ENCODE data around the gene PCDHGB3. TPM values are rescaled to one million over a fixed set of nuclear protein-coding genes. Genes with fewer than 3 reads are reported as not detected.
"Not testable (repeated sequence)": the region's sequence is repeated elsewhere in the genome, so short reads cannot be mapped to it uniquely, and the experiment has no call there.

PCDHGB3 gene
- total and polyA plus RNA-seq, 8 donors: 0.06 to 8.8 (median 3.1) TPM; not detected in 1

GRCh38 chr5:141342773-141343172, 27.3 kb upstream of the PCDHGB3 start:
- H3K27me3 ChIP-seq: peaks cover 0 to 65% (median 18%) of the 10 kb centered on the region in 3 donors
- H3K4me3 ChIP-seq: no peak overlapping the region
- no peak for DNase-seq
- WGBS, 5 donors: 5 to 26% (median 17%) methylated on average over 1 of the region's 1 CpG
- peaks cover 46 to 100% (median 98%) of the 10 kb centered on the region in 4 donors for H3K9me3 ChIP-seq
- peaks cover 0 to 8% (median 0%) of the 10 kb centered on the region in 4 donors for H3K36me3 ChIP-seq
- intact Hi-C loops (cut with DNase I; ENCODE audit: low total_unique reads): no loop called here
- H3K27ac ChIP-seq: no peak overlapping the region
- no peak for TF ChIP-seq POLR2AphosphoS5 (IDR thresholded peaks at IDR 0.05)
- no peak for TF ChIP-seq CTCF (IDR thresholded peaks at IDR 0.05)
- TF ChIP-seq POLR2A (IDR thresholded peaks at IDR 0.05): no peak
- no peak for TF ChIP-seq EP300 (IDR thresholded peaks at IDR 0.05)
- no peaks in the 10 kb centered on the region for H3K4me1 ChIP-seq

- WGBS, 5 donors: 17 to 25% (median 24%) methylated on average over 9 of the region's 9 CpGs
- H3K9me3 ChIP-seq: peaks cover 42 to 99% (median 96%) of the 10 kb centered on the region in 4 donors
Observed at GRCh38 chr5:141343242-141343952, 26.6 kb upstream of the PCDHGB3 start, which contains the start of gene PCDHGA3. Gene PCDHGA3 (plus strand): TSS chr5:141343829. CDS start chr5:141344034, 205 bp downstream.

GRCh38 chr5:141343953-141344463, 26.0 kb upstream of the PCDHGB3 start:
- intact Hi-C loops (cut with DNase I; ENCODE audit: low total_unique reads): no loop called here
- WGBS, 5 donors: 24 to 32% (median 27%) methylated on average over 31 of the region's 31 CpGs
- TF ChIP-seq CTCF (IDR thresholded peaks at IDR 0.05) (no peak), POLR2A (IDR thresholded peaks at IDR 0.05) (no peak), EP300 (IDR thresholded peaks at IDR 0.05) (no peak), POLR2AphosphoS5 (IDR thresholded peaks at IDR 0.05) (no peak)
- Histone ChIP-seq H3K9me3 (peaks cover 36 to 99% (median 96%) of the 10 kb centered on the region in 4 donors), H3K27me3 (peaks cover 0 to 66% (median 15%) of the 10 kb centered on the region in 3 donors), H3K36me3 (peaks cover 0 to 8% (median 0%) of the 10 kb centered on the region in 4 donors), H3K27ac (no peak overlapping the region), H3K4me3 (peak overlapping the region in 2 of 4 donors; percentile 4 to 17), H3K4me1 (no peaks in the 10 kb centered on the region)
- no peak for DNase-seq

More at GRCh38 chr5:141343242-141343952, 26.6 kb upstream of the PCDHGB3 start, which contains the start of gene PCDHGA3:
- H3K27me3 ChIP-seq: peaks cover 0 to 66% (median 18%) of the 10 kb centered on the region in 3 donors
- no peak within 1 kb of the TSS for H3K27ac ChIP-seq
- peak within 1 kb of the TSS in 2 of 4 donors; percentile 4 to 17 for H3K4me3 ChIP-seq
- intact Hi-C loops (cut with DNase I; ENCODE audit: low total_unique reads): no loop called here
- DNase-seq: peak in 1 of 2 donors; percentile 42
- no peaks in the 10 kb centered on the region for H3K4me1 ChIP-seq
- TF ChIP-seq POLR2A (IDR thresholded peaks at IDR 0.05) (no peak), EP300 (IDR thresholded peaks at IDR 0.05) (no peak), POLR2AphosphoS5 (IDR thresholded peaks at IDR 0.05) (no peak), CTCF (IDR thresholded peaks at IDR 0.05) (no peak)
- H3K36me3 ChIP-seq: peaks cover 0 to 8% (median 0%) of the 10 kb centered on the region in 4 donors

GRCh38 chr5:141345327-141345726, 24.7 kb upstream of the PCDHGB3 start:
- H3K9me3 ChIP-seq: peaks cover 29 to 98% (median 94%) of the 10 kb centered on the region in 4 donors

GRCh38 chr5:141346017-141346416, 24.0 kb upstream of the PCDHGB3 start:
- intact Hi-C loops (cut with DNase I; ENCODE audit: low total_unique reads); H3K36me3 ChIP-seq: not testable (repeated sequence)
- 42 to 48% (median 46%) methylated on average over 13 to 25 of the region's 35 CpGs for WGBS, 5 donors

More at GRCh38 chr5:141345327-141345726, 24.7 kb upstream of the PCDHGB3 start:
- TF ChIP-seq CTCF (IDR thresholded peaks at IDR 0.05) (no peak), EP300 (IDR thresholded peaks at IDR 0.05) (no peak), POLR2AphosphoS5 (IDR thresholded peaks at IDR 0.05) (no peak), POLR2A (IDR thresholded peaks at IDR 0.05) (no peak)
- peaks cover 0 to 8% (median 0%) of the 10 kb centered on the region in 4 donors for H3K36me3 ChIP-seq
- no peak overlapping the region for H3K4me3 ChIP-seq
- no peaks in the 10 kb centered on the region for H3K4me1 ChIP-seq
- peaks cover 0 to 63% (median 12%) of the 10 kb centered on the region in 3 donors for H3K27me3 ChIP-seq
- WGBS, 5 donors: 37 to 62% (median 39%) methylated on average over 11 to 20 of the region's 20 CpGs
- H3K27ac ChIP-seq: no peak overlapping the region
- DNase-seq: no peak
- intact Hi-C loops (cut with DNase I; ENCODE audit: low total_unique reads): no loop called here

More at GRCh38 chr5:141346017-141346416, 24.0 kb upstream of the PCDHGB3 start:
- not testable (repeated sequence) for DNase-seq, H3K4me1 ChIP-seq, H3K27ac ChIP-seq, H3K4me3 ChIP-seq
- H3K9me3 ChIP-seq: peaks cover 28 to 98% (median 94%) of the 10 kb centered on the region in 4 donors
- peaks cover 0 to 63% (median 12%) of the 10 kb centered on the region in 3 donors for H3K27me3 ChIP-seq
